MM.1S (cell line): Measurements from ENCODE around the gene RAB3GAP2.
"Not testable (repeated sequence)": the region's sequence is repeated elsewhere in the genome, so short reads cannot be mapped to it uniquely, and the experiment has no call there.

Experiments used
- DNase-seq: peaks from one replicate; pipeline ENCODE4 v3.0.0-alpha.2; 2015
- H2AFZ ChIP-seq: fragments of 300-600 bp; sonication (generic); 2 replicates; pipeline ENCODE4 v1.6.0; 2016; ENCODE audit warnings: antibody characterized with exemption, low read length
- H3F3A ChIP-seq: fragments of 300-600 bp; sonication (generic); 2 replicates; pipeline ENCODE4 v1.6.1; 2016; ENCODE audit warnings: mild to moderate bottlenecking, antibody characterized with exemption, low read length, moderate library complexity, mixed read lengths; ENCODE audit not compliant: insufficient read depth
- H3K27ac ChIP-seq: fragments of 300-600 bp; sonication (generic); 2 replicates; pipeline ENCODE4 v1.5.1; 2016; ENCODE audit warnings: mild to moderate bottlenecking, low read length
- H3K27me3 ChIP-seq: fragments of 300-600 bp; sonication (generic); replicated peaks from 2 replicates; pipeline ENCODE4 v1.6.0; 2016; ENCODE audit warnings: low read length; ENCODE audit not compliant: insufficient read depth
- H3K36me3 ChIP-seq: fragments of 300-600 bp; sonication (generic); replicated peaks from 2 replicates; pipeline ENCODE4 v1.6.1; 2016; ENCODE audit warnings: mild to moderate bottlenecking, low read length, mixed read lengths; ENCODE audit not compliant: insufficient read depth
- H3K4me1 ChIP-seq: fragments of 300-600 bp; sonication (generic); 2 replicates; pipeline ENCODE4 v1.6.1; 2016; ENCODE audit warnings: low read length, mixed read lengths
- H3K4me2 ChIP-seq: fragments of 300-600 bp; sonication (generic); 2 replicates; pipeline ENCODE4 v1.6.0; 2016; ENCODE audit warnings: low read depth, low read length
- H3K4me3 ChIP-seq: fragments of 300-600 bp; sonication (generic); 2 replicates; pipeline ENCODE4 v1.5.1; 2016; ENCODE audit warnings: low read length, mixed read lengths
- H3K79me2 ChIP-seq: fragments of 300-600 bp; sonication (generic); 2 replicates; pipeline ENCODE4 v1.6.1; 2016; ENCODE audit warnings: mixed run types, low read length, mixed read lengths
- H3K9ac ChIP-seq: fragments of 300-600 bp; sonication (generic); 2 replicates; pipeline ENCODE4 v1.6.1; 2016; ENCODE audit warnings: low read length, mixed read lengths
- H3K9me2 ChIP-seq: fragments of 300-600 bp; sonication (generic); replicated peaks from 2 replicates; pipeline ENCODE4 v1.6.1; 2016; ENCODE audit warnings: mild to moderate bottlenecking, low read length, mixed read lengths; ENCODE audit not compliant: insufficient read depth
- H3K9me3 ChIP-seq: fragments of 300-600 bp; sonication (generic); replicated peaks from 2 replicates; pipeline ENCODE4 v1.6.1; 2016; ENCODE audit warnings: mild to moderate bottlenecking, low read length, mixed read lengths; ENCODE audit not compliant: insufficient read depth
- H4K20me1 ChIP-seq: fragments of 300-600 bp; sonication (generic); 2 replicates; pipeline ENCODE4 v1.6.1; 2016; ENCODE audit warnings: mild to moderate bottlenecking, low read length, moderate library complexity, mixed read lengths; ENCODE audit not compliant: insufficient read depth
- EZH2 ChIP-seq: fragments of 300-600 bp; sonication (generic); optimal IDR thresholded peaks from 2 replicates; pipeline ENCODE3; 2017; ENCODE audit warnings: low read depth, mild to moderate bottlenecking, antibody characterized with exemption, low read length, mixed read lengths
- EZH2phosphoT487 ChIP-seq: fragments of 300-600 bp; sonication (generic); IDR thresholded peaks from 2 replicates; pipeline ENCODE4 v1.6.1; 2018; ENCODE audit warnings: antibody characterized with exemption, low read length
- TF ChIP-seq, protein P1 (sequence below): fragments of 300-600 bp; sonication (generic); IDR thresholded peaks from 2 replicates; pipeline ENCODE4 v1.5.1; 2016; ENCODE audit warnings: antibody characterized with exemption, low read length, mixed read lengths

RAB3GAP2 gene

DNA sequence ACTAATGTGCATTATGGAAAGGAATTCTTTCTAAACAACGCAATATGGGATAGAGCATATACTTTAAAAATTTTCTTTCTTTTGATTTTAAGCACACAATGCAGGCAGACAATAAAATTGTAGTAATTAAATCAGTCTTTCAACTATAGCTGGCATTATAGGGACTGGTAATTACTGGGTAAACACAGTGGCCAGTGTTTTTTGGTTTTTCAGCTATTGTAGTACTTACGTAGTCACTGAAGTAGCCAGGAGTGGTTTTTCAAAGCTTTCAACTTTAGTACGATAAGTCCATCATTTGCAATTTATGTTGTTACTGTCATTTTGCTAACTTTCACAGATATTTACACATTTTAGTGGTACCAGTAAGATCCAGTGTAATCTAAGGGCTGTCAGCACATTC is 50.6 kb downstream of the RAB3GAP2 start:
- Histone ChIP-seq H3K27me3 (no peaks in the 10 kb centered on the region), H3K9me2 (no peaks in the 10 kb centered on the region), H3K4me1 (no peaks in the 10 kb centered on the region), H3K4me2 (no peak overlapping the region), H4K20me1 (no peaks in the 10 kb centered on the region), H3K79me2 (peaks cover 82% of the 10 kb centered on the region), H3K9me3 (no peaks in the 10 kb centered on the region), H2AFZ (no peak overlapping the region), H3F3A (no peaks in the 10 kb centered on the region), H3K4me3 (no peak overlapping the region), H3K27ac (no peak overlapping the region), H3K36me3 (no peaks in the 10 kb centered on the region), H3K9ac (no peak overlapping the region)
- no peak for DNase-seq
- TF ChIP-seq EZH2: no peak
- TF ChIP-seq, protein P1, sequence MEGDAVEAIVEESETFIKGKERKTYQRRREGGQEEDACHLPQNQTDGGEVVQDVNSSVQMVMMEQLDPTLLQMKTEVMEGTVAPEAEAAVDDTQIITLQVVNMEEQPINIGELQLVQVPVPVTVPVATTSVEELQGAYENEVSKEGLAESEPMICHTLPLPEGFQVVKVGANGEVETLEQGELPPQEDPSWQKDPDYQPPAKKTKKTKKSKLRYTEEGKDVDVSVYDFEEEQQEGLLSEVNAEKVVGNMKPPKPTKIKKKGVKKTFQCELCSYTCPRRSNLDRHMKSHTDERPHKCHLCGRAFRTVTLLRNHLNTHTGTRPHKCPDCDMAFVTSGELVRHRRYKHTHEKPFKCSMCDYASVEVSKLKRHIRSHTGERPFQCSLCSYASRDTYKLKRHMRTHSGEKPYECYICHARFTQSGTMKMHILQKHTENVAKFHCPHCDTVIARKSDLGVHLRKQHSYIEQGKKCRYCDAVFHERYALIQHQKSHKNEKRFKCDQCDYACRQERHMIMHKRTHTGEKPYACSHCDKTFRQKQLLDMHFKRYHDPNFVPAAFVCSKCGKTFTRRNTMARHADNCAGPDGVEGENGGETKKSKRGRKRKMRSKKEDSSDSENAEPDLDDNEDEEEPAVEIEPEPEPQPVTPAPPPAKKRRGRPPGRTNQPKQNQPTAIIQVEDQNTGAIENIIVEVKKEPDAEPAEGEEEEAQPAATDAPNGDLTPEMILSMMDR: no peak
- no peak for TF ChIP-seq EZH2phosphoT487

DNA sequence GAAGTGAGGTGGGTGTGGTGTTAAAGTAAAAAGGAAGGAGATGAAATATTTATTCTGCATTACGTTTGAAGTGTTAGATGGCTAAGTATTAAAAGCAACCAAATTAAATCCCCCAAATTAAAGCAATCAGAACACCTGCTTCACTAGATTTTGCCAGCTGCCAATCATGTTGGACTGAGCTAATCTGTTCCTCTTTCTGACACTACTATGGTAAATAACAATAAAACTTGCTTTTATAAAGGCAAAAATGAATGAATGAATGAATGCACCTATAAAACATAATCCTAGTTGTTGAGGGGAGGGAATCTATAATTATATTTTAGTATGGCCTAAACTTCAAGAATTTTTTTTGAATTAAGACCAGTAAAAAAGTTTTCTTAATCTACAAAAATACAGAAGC is 51.0 kb downstream of the RAB3GAP2 start:
- Histone ChIP-seq H2AFZ (no peak overlapping the region), H3K79me2 (peaks cover 82% of the 10 kb centered on the region), H3K4me1 (no peaks in the 10 kb centered on the region), H3F3A (no peaks in the 10 kb centered on the region), H3K4me2 (no peak overlapping the region), H3K9me3 (no peaks in the 10 kb centered on the region), H3K4me3 (no peak overlapping the region), H3K27ac (no peak overlapping the region), H3K36me3 (no peaks in the 10 kb centered on the region), H4K20me1 (no peaks in the 10 kb centered on the region), H3K27me3 (no peaks in the 10 kb centered on the region), H3K9ac (no peak overlapping the region), H3K9me2 (no peaks in the 10 kb centered on the region)
- DNase-seq: no peak
- TF ChIP-seq EZH2 (no peak), EZH2phosphoT487 (no peak)
- TF ChIP-seq, protein P1: no peak

DNA sequence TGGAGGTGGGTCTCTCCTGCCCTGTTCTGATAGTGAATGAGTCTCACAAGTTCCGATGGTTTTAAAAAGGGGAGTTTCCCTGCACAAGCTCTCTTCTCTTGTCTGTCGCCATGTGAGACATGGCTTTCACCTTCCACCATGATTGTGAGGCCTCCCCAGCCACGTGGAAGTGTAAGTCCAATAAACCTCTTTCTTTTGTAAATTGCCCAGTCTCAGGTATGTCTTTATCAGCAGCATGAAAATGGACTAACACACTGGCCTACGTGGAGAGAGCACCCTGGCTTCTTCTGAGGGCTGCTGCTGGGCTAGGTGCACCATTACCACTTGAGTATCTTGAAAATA is 51.6 kb downstream of the RAB3GAP2 start:
- H2AFZ ChIP-seq, H3K27me3 ChIP-seq, H3K4me2 ChIP-seq, H3K9me2 ChIP-seq, H4K20me1 ChIP-seq, DNase-seq, H3K27ac ChIP-seq, H3K9me3 ChIP-seq, H3K36me3 ChIP-seq, H3K4me1 ChIP-seq, H3K4me3 ChIP-seq, H3K9ac ChIP-seq, H3F3A ChIP-seq: not testable (repeated sequence)
- peaks cover 83% of the 10 kb centered on the region for H3K79me2 ChIP-seq

DNA sequence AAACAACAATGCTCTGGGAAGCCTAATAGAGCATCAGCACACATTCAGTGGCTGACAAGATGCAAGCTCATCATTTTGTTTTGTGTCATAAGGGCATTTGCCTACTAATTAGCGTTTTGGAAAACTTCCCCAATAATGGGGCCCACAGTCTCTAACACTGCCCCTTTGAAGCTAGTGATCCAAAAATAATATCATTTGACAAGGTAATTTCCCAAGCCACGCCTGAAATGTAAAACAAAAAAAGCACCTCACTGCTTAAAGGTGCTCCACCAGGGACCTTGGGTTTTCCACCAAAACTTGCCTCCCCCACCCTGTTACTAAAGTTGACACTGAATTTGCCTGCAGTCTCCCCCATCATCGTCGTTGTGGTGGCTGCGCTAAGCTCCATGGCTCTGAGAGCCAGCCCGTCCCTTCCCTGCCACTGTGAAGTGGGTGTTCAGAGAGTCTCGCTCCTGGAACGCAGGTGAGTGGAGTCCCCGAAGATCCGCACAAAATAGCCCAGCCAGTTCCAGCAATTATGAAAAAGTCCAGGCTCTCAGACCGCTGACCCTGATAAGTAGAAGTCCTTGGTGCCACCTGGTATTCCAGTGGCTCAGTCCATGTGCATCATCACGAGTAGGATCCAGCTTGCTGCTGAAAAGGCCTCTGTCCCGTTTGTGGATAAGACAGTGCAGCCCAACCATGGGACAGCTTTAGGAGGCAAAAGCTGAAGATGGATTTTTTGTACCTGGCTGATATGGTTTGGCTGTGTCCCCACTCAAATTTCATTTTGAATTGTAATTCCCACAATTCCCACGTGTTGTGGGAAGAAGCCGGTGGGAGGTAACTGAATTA is 52.2 kb downstream of the RAB3GAP2 start:
- Histone ChIP-seq H3K9me2 (no peaks in the 10 kb centered on the region), H3K4me3 (no peak overlapping the region), H3K9me3 (no peaks in the 10 kb centered on the region), H3K36me3 (no peaks in the 10 kb centered on the region), H2AFZ (no peak overlapping the region), H3K27me3 (no peaks in the 10 kb centered on the region), H3K27ac (no peak overlapping the region), H3K79me2 (peaks cover 80% of the 10 kb centered on the region), H3K4me2 (no peak overlapping the region), H4K20me1 (no peaks in the 10 kb centered on the region), H3K9ac (no peak overlapping the region), H3K4me1 (no peaks in the 10 kb centered on the region), H3F3A (no peaks in the 10 kb centered on the region)
- TF ChIP-seq EZH2phosphoT487: no peak
- no peak for TF ChIP-seq EZH2
- TF ChIP-seq, protein P1: no peak
- DNase-seq: no peak
